HEK293T (cell line): ENCODE data around the gene MASP1.

ENCODE experiments used
- FOXK2 ChIP-seq: fragments of 450-650 bp; IDR thresholded peaks from 2 replicates; pipeline ENCODE4 v1.6.1; 2016; ENCODE audit warnings: mild to moderate bottlenecking
- FOXM1 ChIP-seq: fragments of 450-650 bp; IDR thresholded peaks from 2 replicates; pipeline ENCODE4 v1.6.1; 2017; ENCODE audit warnings: mild to moderate bottlenecking, borderline replicate concordance
- NFRKB ChIP-seq: fragments of 450-650 bp; IDR thresholded peaks from 2 replicates; pipeline ENCODE4 v1.6.1; 2016; ENCODE audit warnings: mild to moderate bottlenecking, moderate library complexity
- SP1 ChIP-seq: fragments of 450-650 bp; IDR thresholded peaks from 2 replicates; pipeline ENCODE4 v1.6.1; 2017
- TARDBP ChIP-seq: fragments of 450-650 bp; IDR thresholded peaks from 2 replicates; pipeline ENCODE4 v1.6.1; 2016
- TF ChIP-seq, protein P1 (sequence below): fragments of 450-650 bp; IDR thresholded peaks from 2 replicates; pipeline ENCODE4 v1.6.1; 2016

GRCh38 chr3:187265461-187265955 lies 26.0 kb downstream of the MASP1 start:
- no peak for TF ChIP-seq NFRKB
- no peak for TF ChIP-seq TARDBP
- TF ChIP-seq, protein P1, sequence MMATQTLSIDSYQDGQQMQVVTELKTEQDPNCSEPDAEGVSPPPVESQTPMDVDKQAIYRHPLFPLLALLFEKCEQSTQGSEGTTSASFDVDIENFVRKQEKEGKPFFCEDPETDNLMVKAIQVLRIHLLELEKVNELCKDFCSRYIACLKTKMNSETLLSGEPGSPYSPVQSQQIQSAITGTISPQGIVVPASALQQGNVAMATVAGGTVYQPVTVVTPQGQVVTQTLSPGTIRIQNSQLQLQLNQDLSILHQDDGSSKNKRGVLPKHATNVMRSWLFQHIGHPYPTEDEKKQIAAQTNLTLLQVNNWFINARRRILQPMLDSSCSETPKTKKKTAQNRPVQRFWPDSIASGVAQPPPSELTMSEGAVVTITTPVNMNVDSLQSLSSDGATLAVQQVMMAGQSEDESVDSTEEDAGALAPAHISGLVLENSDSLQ = no peak
- TF ChIP-seq FOXK2 = no peak
- no peak for TF ChIP-seq FOXM1
- TF ChIP-seq SP1 = no peak
